Hematopoietic multipotent progenitor cell treated with erythropoietin and hydrocortisone succinate and interleukin-3 and kit ligand, for 8 days (in vitro differentiated cells): ENCODE results near the gene COLGALT1.

ENCODE experiments used
- DNase-seq: peaks from one replicate; pipeline ENCODE4 v3.0.0-alpha.2; 2015

COLGALT1 gene

GRCh38 chr19:17625980-17626379 lies 70.5 kb downstream of the COLGALT1 start:
- no peak for DNase-seq

GRCh38 chr19:17626456-17627015 lies 71.1 kb downstream of the COLGALT1 start:
- no peak for DNase-seq

GRCh38 chr19:17627161-17627560 lies 71.7 kb downstream of the COLGALT1 start:
- DNase-seq: no peak

GRCh38 chr19:17627921-17628320 lies 72.5 kb downstream of the COLGALT1 start:
- DNase-seq: no peak

- no peak for DNase-seq
Observed at GRCh38 chr19:17629760-17630159, 74.3 kb downstream of the COLGALT1 start.

- DNase-seq: no peak
Observed at GRCh38 chr19:17632577-17632976, 77.1 kb downstream of the COLGALT1 start.
